Epithelial cell of proximal tubule (primary cell): Measurements from ENCODE around the gene KRT76. TPM values are rescaled to one million over a fixed set of nuclear protein-coding genes. Genes with fewer than 3 reads are reported as not detected.
"Not testable (repeated sequence)": the region's sequence is repeated elsewhere in the genome, so short reads cannot be mapped to it uniquely, and the experiment has no call there.

Experiments used
- DNase-seq: peaks from one replicate; pipeline ENCODE4 v3.0.0-alpha.2; 2011; ENCODE audit warnings: low read depth
- H3K4me3 ChIP-seq: 2 replicates; pipeline ENCODE4 v1.5.1; 2011; ENCODE audit warnings: low read depth, mild to moderate bottlenecking, low read length
- CTCF ChIP-seq: conservative IDR thresholded peaks from 2 replicates; pipeline ENCODE4 v1.5.1; 2012; ENCODE audit warnings: low read depth, mild to moderate bottlenecking, low read length
- total RNA-seq: library from RNA; depleted of rRNA; stranded (reverse); fragments of >200 nt; gene quantifications from 2 replicates; pipeline ENCODE4 v1.2.3, GENCODE V29; 2015

KRT76 gene
- total RNA-seq, 1 donor from 2014 or later: not detected

DNA sequence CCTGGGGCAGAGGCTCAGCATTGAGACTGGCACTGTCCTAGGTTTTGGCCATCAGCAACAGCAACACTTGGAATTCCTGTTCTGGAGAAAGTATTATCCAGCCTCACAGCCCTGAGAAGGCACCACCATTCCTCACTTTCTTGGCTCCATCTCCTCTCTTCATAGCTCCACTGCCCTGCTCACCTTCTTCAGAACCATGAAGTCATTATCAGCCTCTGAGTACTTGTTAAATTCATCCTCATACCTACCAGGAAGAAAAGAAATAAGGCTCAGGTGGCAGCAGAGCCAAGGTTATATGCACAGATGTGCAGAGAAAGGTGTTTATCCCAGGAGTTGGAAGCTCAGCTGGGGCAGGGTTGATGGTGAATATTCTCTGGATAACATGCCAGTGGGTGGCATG, 25.4 kb downstream of the KRT76 start:
- DNase-seq: no peak
- no peak overlapping the region for H3K4me3 ChIP-seq
- TF ChIP-seq CTCF: no peak

- not testable (repeated sequence) for DNase-seq, H3K4me3 ChIP-seq
Observed at GRCh38 chr12:52750532-52750931, 26.6 kb downstream of the KRT76 start.

DNA sequence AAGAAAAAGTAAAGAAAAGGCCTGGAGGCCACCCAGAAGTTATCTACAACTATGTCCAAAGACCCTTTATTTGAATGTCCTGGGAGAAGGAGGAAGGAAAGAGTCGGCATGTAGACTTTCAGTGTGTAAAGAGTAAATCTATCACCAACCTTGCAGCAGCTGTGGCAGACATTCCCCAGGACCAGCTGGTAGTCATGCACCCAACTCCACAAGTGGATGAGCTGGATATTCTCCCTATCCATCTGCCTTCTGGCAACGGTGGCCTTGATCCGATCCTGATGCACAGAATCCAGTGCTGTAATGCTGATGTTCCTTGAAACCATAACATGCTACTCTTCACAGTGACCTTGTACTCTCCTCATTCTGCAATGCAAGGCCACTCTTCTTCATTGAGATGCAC, 27.3 kb downstream of the KRT76 start:
- DNase-seq: no peak
- TF ChIP-seq CTCF: no peak
- no peak overlapping the region for H3K4me3 ChIP-seq

- TF ChIP-seq CTCF: no peak
- DNase-seq: no peak
- no peak overlapping the region for H3K4me3 ChIP-seq
Observed at GRCh38 chr12:52748578-52748977, 28.6 kb downstream of the KRT76 start.

DNA sequence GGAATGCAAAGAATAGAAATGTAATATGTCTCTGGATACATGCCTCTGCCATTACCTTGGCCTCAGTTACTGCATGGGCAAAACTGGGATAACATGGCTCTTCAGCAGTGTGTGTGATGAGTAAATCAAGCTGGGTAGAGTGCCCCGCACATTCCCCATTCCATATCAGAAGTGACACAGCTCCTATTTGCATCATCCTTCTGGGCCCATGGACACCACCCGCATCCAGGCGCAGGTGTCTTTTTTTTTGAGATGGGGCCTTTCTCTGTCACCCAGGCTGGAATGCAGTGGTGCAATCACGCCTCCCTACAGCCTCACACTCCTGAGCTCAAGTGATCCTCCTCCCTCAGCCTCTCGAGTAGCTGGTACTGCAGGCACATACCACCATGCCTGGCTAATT, 31.6 kb downstream of the KRT76 start:
- no peak overlapping the region for H3K4me3 ChIP-seq
- DNase-seq: no peak
- no peak for TF ChIP-seq CTCF

GRCh38 chr12:52744493-52745156, 32.5 kb downstream of the KRT76 start:
- TF ChIP-seq CTCF: no peak

DNA sequence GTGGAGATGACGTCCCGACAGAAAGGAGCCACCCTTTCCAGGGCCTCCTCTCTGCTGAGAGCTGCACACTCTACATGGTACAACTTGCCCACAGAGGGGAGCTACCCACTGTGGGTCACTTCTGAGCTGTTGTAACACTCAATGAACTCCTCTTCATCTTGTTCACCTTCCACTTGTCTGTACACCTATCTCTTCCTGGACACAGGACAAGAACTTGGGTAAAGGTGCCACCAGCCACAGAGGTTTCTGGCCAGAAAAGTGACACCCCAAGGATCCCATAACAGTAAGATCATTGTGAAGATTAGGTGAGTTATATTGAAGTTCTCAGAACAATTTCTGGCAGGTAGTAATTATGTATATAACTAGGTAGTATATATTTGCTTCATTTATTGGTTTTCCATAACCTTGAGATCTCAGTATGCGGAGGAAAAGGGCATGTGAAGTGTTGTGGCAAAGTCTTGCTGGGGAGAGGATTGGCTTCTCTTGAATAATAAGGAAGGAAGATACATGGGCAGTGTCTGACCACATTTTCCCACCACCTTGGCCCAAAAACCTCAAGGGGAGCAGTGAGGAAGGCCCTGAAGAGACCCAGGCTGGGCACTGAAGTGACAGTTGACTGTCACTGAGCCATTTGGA, 34.2 kb downstream of the KRT76 start:
- TF ChIP-seq CTCF: no peak
- DNase-seq: no peak
- H3K4me3 ChIP-seq: no peak overlapping the region

More at GRCh38 chr12:52744493-52745156, 32.5 kb downstream of the KRT76 start:
- DNase-seq: no peak
- no peak overlapping the region for H3K4me3 ChIP-seq
